OCI-LY3 (cell line): ENCODE results near the gene PIK3CB.

ENCODE experiments used
- H2AFZ ChIP-seq: fragments of 200-600, 300-600 bp; shearing (Covaris generic); 2 replicates; pipeline ENCODE4 v1.6.0; 2014; ENCODE audit warnings: antibody characterized with exemption, low read depth, low read length
- H3K27ac ChIP-seq: fragments of 200-600, 300-600 bp; sonication (generic); 2 replicates; pipeline ENCODE4 v1.5.1; 2014; ENCODE audit warnings: mild to moderate bottlenecking, low read length, moderate library complexity, mixed read lengths
- H3K27me3 ChIP-seq: fragments of 200-600, 300-600 bp; sonication (generic); 2 replicates; pipeline ENCODE4 v1.6.1; 2014; ENCODE audit warnings: low read depth, low read length, mixed read lengths
- H3K36me3 ChIP-seq: fragments of 200-600, 300-600 bp; sonication (generic); replicated peaks from 2 replicates; pipeline ENCODE3; 2014; ENCODE audit warnings: low read depth, low read length, mixed read lengths
- H3K4me1 ChIP-seq: fragments of 300-600, 200-600 bp; sonication (generic); 2 replicates; pipeline ENCODE4 v1.6.1; 2014; ENCODE audit warnings: low read length, mixed read lengths
- H3K4me2 ChIP-seq: fragments of 200-600, 300-600 bp; sonication (generic); 2 replicates; pipeline ENCODE4 v1.6.1; 2014; ENCODE audit warnings: low read length, mixed read lengths
- H3K4me3 ChIP-seq: fragments of 300-600, 200-600 bp; sonication (generic); 2 replicates; pipeline ENCODE4 v1.5.1; 2014; ENCODE audit warnings: antibody characterized with exemption, mild to moderate bottlenecking, low read length, moderate library complexity
- H3K79me2 ChIP-seq: fragments of 300-600, 200-600 bp; shearing (Covaris generic); 2 replicates; pipeline ENCODE4 v1.6.1; 2014; ENCODE audit warnings: mild to moderate bottlenecking, low read length, mixed read lengths
- H3K9ac ChIP-seq: fragments of 300-600, 200-600 bp; shearing (Covaris generic); 2 replicates; pipeline ENCODE4 v1.6.0; 2014; ENCODE audit warnings: mild to moderate bottlenecking, low read length, moderate library complexity
- H3K9me3 ChIP-seq: fragments of 200-600, 300-600 bp; shearing (Covaris generic); 2 replicates; pipeline ENCODE4 v1.6.1; 2014; ENCODE audit warnings: low read length, mixed read lengths; ENCODE audit not compliant: insufficient read depth
- H4K20me1 ChIP-seq: fragments of 200-600, 300-600 bp; sonication (generic); 2 replicates; pipeline ENCODE4 v1.6.1; 2016; ENCODE audit warnings: low read length, mixed read lengths; ENCODE audit not compliant: insufficient read depth
- CTCF ChIP-seq: fragments of 200-600, 300-600 bp; sonication (generic); IDR thresholded peaks from 2 replicates; pipeline ENCODE4 v1.5.1; 2014; ENCODE audit warnings: antibody characterized with exemption, low read length, low read depth
- EZH2phosphoT487 ChIP-seq: fragments of 200-600 bp; shearing (Covaris generic); IDR thresholded peaks from 2 replicates; pipeline ENCODE4 v1.6.1; 2018; ENCODE audit warnings: antibody characterized with exemption, mixed run types, low read depth

The PIK3CB gene

DNA sequence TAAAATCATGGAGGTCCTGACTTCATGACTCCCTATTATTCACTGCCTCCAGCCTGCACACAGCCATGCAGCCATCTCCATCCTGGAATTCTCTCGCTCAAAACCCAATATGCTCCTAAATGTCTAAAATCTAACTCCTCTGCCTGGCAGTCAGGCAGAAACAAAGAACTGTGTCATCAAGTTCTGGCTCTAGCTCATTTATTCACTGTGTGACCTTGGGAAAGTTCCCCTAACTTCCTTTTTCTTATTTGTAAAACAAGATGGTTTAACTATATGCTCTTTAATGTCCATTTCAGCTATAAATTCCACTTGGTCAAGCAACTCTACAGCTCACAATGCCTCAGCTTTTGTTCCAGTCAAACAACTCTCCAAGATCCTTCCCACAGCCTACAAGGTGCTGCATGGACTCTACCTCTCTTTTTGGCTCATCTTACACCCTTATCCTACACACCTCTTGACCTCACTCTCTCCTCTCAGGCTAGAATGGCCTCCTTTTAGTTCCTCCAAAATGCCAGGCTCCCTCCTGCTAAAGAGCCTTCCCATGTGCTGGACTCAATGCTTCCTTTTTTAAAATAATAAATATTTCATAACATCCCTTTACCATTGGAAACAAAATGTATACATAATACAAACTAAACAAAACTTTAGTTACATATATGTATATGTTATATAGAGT is 16.4 kb downstream of the PIK3CB start:
- Histone ChIP-seq H3K4me2 (no peak overlapping the region), H3K79me2 (peaks cover 52% of the 10 kb centered on the region)
- no peak for TF ChIP-seq EZH2phosphoT487
- TF ChIP-seq CTCF, result no peak

DNA sequence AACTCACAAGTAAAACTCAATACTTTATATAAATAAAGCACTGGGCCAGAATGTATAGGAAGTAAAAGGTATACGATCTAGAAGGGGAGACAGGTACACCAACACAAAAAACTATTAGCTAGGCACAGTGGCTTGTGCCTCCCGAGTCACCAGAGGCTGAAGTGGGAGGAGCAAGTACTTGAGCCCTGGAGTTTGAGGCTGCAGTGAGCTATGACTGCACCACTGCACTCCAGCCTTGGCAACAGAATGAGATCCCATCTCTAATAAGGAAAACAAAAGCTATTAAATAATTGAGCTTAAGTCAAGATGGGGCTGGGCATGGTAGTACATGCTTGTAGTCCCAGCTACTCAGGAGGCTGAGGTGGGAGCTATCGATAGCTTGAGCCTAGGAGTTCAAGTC is 17.0 kb downstream of the PIK3CB start:
- Histone ChIP-seq H4K20me1 (peaks cover 10% of the 10 kb centered on the region), H2AFZ (no peak overlapping the region), H3K9me3 (no peaks in the 10 kb centered on the region), H3K27me3 (no peaks in the 10 kb centered on the region), H3K36me3 (no peaks in the 10 kb centered on the region), H3K27ac (no peak overlapping the region), H3K4me2 (no peak overlapping the region), H3K9ac (no peak overlapping the region), H3K4me3 (no peak overlapping the region), H3K4me1 (peaks cover 6% of the 10 kb centered on the region), H3K79me2 (peaks cover 52% of the 10 kb centered on the region)
- TF ChIP-seq CTCF (no peak), EZH2phosphoT487 (no peak)

More for the DNA sequence above, 16.4 kb downstream of the PIK3CB start:
- Histone ChIP-seq H3K27me3 (no peaks in the 10 kb centered on the region), H3K27ac (no peak overlapping the region), H4K20me1 (peaks cover 10% of the 10 kb centered on the region), H3K4me3 (no peak overlapping the region), H3K36me3 (no peaks in the 10 kb centered on the region), H3K9ac (no peak overlapping the region), H3K4me1 (peaks cover 6% of the 10 kb centered on the region), H2AFZ (no peak overlapping the region), H3K9me3 (no peaks in the 10 kb centered on the region)

DNA sequence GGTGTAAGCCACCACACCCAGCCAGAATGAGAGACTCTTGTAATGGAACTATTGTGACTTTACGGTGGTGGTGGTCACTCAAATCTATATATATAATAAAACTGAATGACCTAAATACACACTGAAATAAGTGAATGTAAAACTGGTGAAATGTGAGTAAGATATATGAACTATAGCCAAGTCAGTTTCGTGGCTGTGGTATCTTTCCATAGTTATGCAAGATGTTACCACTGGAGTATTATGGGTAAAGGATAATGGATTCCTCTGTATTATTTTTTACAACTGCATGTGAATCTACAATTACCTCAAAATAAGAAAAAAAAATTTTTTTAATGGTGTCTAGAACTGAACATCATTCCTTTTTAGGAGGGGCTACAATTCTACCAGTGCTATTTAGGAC is 21.9 kb downstream of the PIK3CB start:
- Histone ChIP-seq H3K4me1 (peaks cover 8% of the 10 kb centered on the region), H3K9ac (no peak overlapping the region), H2AFZ (no peak overlapping the region), H3K4me3 (no peak overlapping the region), H3K36me3 (no peaks in the 10 kb centered on the region), H3K27ac (no peak overlapping the region), H3K9me3 (no peaks in the 10 kb centered on the region), H4K20me1 (peaks cover 9% of the 10 kb centered on the region), H3K4me2 (no peak overlapping the region), H3K27me3 (no peaks in the 10 kb centered on the region), H3K79me2 (peaks cover 39% of the 10 kb centered on the region)
- TF ChIP-seq CTCF, result no peak
- TF ChIP-seq EZH2phosphoT487, result no peak

DNA sequence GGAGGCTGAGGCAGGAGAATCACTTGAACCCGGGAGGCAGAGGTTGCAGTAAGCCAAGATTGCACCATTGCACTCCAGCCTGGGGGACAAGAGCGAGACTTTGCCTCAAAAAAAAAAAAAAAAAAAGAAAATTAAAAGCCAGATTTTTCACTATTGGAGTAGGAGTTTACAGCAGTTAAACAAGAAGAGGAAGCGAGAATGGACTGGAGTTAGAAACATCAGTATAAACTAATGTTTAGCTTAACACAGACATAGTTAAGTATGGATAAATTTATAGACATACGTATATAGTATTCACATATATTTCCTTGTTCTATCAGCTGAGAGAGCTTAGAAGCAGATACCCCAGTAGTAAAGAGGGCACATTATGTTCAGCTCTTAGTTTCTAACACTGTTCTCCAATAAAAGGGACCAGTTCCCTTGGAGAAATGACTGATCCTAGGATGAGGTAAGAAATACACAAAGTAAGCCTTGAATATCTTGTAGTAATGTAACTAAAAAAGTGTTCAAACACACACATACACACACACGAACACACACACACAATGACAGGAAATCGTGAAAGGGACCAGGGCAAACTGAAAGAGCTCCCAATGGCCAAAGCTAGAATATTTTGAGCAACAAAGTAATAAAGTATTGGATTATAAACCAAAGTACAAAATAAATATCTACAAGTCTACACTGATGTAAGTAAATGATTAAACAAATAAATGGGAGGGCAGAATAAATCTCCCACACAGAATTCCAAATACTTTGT is 25.1 kb downstream of the PIK3CB start:
- H3K9ac ChIP-seq, result no peak overlapping the region
- H3K4me1 ChIP-seq, result peaks cover 8% of the 10 kb centered on the region
- peaks cover 6% of the 10 kb centered on the region; the same call in 1 of the 2 replicates for H4K20me1 ChIP-seq
- peak overlapping the region; percentile 30; the same call in 1 of the 2 replicates for H3K4me2 ChIP-seq
- TF ChIP-seq EZH2phosphoT487, result no peak
- TF ChIP-seq CTCF, result no peak
- H3K4me3 ChIP-seq, result no peak overlapping the region
- H2AFZ ChIP-seq, result no peak overlapping the region
- no peaks in the 10 kb centered on the region for H3K36me3 ChIP-seq
- peaks cover 36% of the 10 kb centered on the region for H3K79me2 ChIP-seq
- no peaks in the 10 kb centered on the region for H3K27me3 ChIP-seq
- H3K9me3 ChIP-seq, result no peaks in the 10 kb centered on the region
- H3K27ac ChIP-seq, result no peak overlapping the region
